Measurements from ENCODE around the gene PDE4D.

DNA sequence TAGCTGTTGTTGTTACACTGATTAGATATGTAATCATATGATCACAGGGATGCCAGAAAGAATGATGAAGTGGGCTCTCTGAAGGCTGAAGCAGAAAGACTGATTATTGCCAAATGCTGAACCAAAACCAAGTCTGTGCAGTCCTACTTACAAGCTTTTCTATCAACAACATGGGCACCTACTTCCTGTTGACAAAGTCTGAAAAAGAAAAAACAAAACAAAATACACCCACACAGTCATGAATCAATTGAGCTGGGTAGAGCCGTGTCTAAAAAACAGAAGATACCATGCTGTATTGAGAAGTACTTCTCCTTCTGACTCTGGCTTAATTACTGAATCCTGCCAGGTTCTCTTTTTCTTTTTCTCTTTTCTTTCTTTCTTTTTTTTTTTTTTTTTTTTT is 947.3 kb downstream of the PDE4D start:
- TF ChIP-seq, protein P1, sequence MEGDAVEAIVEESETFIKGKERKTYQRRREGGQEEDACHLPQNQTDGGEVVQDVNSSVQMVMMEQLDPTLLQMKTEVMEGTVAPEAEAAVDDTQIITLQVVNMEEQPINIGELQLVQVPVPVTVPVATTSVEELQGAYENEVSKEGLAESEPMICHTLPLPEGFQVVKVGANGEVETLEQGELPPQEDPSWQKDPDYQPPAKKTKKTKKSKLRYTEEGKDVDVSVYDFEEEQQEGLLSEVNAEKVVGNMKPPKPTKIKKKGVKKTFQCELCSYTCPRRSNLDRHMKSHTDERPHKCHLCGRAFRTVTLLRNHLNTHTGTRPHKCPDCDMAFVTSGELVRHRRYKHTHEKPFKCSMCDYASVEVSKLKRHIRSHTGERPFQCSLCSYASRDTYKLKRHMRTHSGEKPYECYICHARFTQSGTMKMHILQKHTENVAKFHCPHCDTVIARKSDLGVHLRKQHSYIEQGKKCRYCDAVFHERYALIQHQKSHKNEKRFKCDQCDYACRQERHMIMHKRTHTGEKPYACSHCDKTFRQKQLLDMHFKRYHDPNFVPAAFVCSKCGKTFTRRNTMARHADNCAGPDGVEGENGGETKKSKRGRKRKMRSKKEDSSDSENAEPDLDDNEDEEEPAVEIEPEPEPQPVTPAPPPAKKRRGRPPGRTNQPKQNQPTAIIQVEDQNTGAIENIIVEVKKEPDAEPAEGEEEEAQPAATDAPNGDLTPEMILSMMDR (conservative IDR thresholded peaks at IDR 0.05; ENCODE audit: low read depth, low read length), result no peak
- no peak for TF ChIP-seq EZH2 (IDR thresholded peaks at IDR 0.05; ENCODE audit: low read length, unreplicated experiment)
